CD4-positive, alpha-beta T cell treated with Interleukin-6 at 100 ng/mL for 8 hours (primary cell): ENCODE results near the gene CFAP46.

Experiments used
- DNase-seq: peaks from one replicate; pipeline ENCODE4 v3.0.0-alpha.2; 2020; ENCODE audit warnings: mixed read lengths, low spot score

The CFAP46 gene

GRCh38 chr10:132770061-132771021 is 172.0 kb downstream of the CFAP46 start:
- DNase-seq: no peak

GRCh38 chr10:132768346-132769248 is 173.8 kb downstream of the CFAP46 start:
- DNase-seq: no peak

GRCh38 chr10:132766291-132766690 is 176.1 kb downstream of the CFAP46 start:
- no peak for DNase-seq

GRCh38 chr10:132765435-132765834 is 176.9 kb downstream of the CFAP46 start:
- DNase-seq: no peak

GRCh38 chr10:132764108-132764507 is 178.3 kb downstream of the CFAP46 start:
- DNase-seq: no peak

GRCh38 chr10:132763545-132763944 is 178.8 kb downstream of the CFAP46 start:
- no peak for DNase-seq

GRCh38 chr10:132762267-132762666 is 180.1 kb downstream of the CFAP46 start:
- DNase-seq: no peak

GRCh38 chr10:132761395-132762060 is 180.8 kb downstream of the CFAP46 start:
- DNase-seq: no peak

GRCh38 chr10:132758865-132759264 is 183.5 kb downstream of the CFAP46 start:
- DNase-seq: no peak
